Measurements from ENCODE around the gene LRRC4B. TPM values are rescaled to one million over a fixed set of nuclear protein-coding genes. Genes with fewer than 3 reads are reported as not detected.
A peak's percentile ranks its signal among the peaks of the same experiment; 100 is the strongest.

LRRC4B gene
- total RNA-seq, 1 experiment from 2014 or later, result 1.7 TPM

DNA sequence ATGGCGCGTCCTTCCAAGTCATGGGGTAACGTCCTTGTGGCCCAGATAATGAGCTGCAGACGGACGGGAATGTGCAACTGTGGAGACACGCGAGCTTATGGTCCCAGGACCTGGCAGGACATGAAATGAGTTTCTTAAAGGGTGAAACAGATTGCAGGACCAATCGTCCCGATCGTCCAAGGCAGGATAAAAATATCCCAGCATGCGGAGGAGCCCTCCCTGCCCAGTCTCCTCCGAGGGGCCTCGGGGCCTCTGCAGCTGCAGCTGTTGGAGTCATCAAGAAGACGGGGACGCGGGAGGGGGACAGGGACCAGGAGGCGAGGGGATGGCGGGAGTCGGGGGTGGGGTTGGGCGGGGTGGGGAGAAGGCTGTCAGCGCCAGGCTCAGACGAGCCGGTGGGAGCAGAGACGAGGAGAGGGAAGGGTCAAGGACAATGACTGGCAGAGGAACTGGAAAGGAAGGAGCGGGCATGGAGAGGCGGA lies 77.2 kb downstream of the LRRC4B start:
- Histone ChIP-seq H3K4me3 (no peak overlapping the region), H3K36me3 (no peaks in the 10 kb centered on the region), H3K9me3 (peaks cover 7% of the 10 kb centered on the region), H3K27me3 (peaks cover 59% of the 10 kb centered on the region)
- no peak for DNase-seq

DNA sequence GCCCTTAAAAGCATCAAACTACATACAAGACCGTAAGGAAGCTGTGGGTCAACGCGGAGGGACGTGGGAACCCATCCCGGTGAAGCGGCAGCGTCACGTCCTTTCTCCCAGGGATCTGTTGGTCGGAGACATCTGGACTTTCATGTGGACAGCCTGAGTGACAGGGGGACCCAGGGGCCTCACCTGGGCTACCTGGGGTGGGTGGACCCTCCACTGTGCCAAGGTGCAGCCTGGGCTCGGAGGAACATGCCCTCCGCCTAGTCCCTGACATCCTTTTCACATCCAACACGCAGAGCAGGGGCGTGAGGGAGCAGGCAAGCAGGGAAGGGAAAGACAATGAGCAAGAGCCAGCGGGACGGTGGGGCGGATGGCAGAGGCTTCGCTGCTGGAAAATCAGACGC lies 77.8 kb downstream of the LRRC4B start:
- Histone ChIP-seq H3K4me3 (no peak overlapping the region), H3K27me3 (peaks cover 57% of the 10 kb centered on the region)

DNA sequence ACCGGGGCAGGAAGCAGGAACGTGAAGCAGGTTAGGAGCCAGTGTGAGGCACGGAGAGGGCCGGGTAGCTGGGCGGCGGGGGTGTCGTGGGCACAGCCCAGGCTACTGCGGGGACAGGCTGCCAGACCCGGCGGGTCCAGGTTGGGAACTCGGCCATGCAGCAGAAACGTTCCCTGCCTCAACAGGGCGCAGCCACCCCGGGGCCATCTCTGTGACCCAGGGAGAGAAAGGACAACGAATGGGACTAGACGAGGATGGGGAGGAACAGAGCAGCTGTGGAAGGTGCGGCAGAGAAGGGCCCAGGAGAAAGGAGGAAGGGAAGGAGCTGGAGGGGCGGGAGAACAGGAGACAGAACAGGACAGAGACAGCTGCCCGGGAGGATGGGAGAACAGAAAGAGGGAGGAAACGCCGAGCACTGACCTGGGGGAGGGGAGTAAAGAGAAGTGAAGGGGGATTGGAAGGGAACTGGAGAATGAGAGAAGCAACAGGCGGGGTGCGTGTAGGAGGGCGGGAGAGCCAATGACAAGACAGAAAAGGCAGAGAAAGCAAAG lies 78.7 kb downstream of the LRRC4B start:
- Histone ChIP-seq H3K9me3 (peaks cover 12% of the 10 kb centered on the region), H3K4me3 (no peak overlapping the region), H3K36me3 (no peaks in the 10 kb centered on the region), H3K27me3 (peaks cover 51% of the 10 kb centered on the region)
- DNase-seq, result no peak

More for the DNA sequence above, 77.8 kb downstream of the LRRC4B start:
- H3K36me3 ChIP-seq, result no peaks in the 10 kb centered on the region
- H3K9me3 ChIP-seq, result peaks cover 12% of the 10 kb centered on the region
- no peak for DNase-seq

DNA sequence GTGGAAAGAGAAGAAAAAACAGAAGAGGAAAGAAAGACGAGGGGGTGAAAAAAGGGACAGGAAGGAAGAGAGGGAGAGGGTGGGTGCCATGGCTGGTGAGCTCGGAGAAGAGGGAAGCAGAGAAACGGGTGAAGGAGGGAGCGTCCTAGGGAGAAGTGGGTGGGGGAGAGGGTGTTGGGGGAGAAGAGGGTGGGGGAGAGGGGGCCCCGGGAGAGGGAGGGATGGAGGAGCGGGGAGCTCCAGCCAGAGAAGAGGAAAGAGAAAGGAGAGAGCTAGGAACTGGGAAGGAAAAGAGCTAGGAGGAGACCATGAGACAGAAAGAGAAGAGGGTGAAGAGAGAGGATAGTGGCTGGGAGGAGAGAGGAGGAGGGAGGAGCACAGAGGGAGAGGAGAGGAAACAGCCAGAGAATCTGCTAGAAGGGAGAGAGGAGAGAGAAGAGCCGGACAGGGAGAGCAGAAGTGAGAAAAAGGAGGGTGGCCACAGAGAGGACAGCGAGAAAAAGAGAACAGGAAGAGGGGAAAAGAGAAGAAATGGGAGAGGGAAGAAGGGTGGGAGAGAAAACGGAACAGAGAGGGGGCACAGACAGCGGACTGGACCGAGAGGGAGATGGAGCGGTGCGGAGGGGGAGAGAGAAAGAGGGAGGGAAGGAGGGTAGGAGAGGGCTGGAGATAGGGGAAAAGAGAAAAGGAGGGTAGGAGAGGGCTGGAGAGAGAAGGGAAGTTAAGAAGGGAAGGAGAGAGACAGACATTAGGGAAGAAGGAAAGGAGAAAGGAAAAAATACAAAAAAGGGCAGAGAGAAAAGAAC lies 79.6 kb downstream of the LRRC4B start:
- peaks cover 12% of the 10 kb centered on the region for H3K9me3 ChIP-seq
- H3K27me3 ChIP-seq, result peaks cover 44% of the 10 kb centered on the region
- no peaks in the 10 kb centered on the region for H3K36me3 ChIP-seq

DNA sequence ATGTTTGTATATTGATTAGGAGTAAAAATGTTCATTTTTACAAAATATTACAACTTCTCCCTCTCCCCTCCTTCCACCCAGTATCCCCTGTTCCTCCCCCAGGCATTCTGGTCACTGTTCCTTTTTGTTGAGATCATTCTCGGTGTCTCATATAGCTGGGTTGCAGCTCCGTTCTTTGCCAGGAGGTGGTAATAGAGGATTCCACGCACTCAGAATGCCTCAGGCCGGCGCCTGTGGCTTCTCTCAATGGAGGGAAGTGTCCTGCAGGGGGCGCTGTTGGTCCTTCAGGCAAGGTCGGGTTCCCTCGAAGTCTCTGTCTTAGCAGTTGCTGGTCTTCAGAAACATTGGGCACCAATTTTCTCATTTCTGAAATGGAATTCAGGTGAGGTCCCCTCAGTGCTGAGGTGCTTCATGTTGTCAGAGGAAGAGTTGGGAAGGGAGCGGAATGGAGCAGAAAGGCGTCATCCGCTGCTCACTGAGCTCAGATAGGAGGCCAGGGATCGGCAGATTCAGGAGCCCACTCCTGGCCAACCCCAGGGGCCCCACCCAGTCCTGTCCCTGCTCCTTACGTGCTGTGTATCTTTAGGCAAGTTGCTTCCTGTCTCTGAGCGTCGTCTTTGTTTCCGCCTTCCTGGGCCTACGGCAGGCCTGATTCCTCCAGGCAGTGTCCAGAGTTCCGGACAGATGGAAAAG lies 81.3 kb downstream of the LRRC4B start:
- Histone ChIP-seq H3K9me3 (peaks cover 12% of the 10 kb centered on the region), H3K27me3 (peaks cover 36% of the 10 kb centered on the region), H3K4me3 (no peak overlapping the region), H3K36me3 (no peaks in the 10 kb centered on the region)
- DNase-seq, result peak; percentile 36

More for the DNA sequence above, 79.6 kb downstream of the LRRC4B start:
- no peak overlapping the region for H3K4me3 ChIP-seq
- no peak for DNase-seq

DNA sequence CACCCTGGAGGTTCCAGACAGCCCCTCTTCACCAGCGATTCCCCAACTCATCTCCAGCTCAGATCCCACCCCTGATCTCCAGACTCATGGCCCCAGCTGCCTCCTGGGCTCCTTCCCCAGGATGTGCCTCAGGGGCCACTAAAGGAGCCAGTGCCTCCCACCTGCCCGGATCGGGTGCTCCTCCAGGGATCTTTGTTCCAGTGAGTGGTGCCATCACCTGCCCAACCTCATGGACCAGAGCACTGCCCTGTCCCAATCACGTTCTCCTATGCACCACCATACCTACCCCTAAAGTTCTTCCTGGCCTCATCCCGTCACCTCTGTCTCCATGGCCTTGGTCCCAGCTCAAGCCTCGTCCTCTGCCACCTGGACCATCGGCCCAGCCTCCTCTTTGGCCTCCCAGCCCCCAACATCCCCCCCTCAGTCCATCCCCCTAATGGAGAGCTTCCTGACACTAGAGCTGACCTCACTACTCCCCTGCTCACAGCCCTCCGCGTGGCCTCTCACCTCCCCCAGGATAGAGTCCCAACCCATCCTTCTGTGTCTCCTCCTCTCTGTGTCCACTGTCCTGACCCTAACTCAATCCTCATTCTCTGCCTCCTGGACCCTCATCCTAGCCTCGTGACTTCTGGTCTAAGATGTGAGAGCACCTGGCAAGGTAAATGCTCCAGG lies 82.8 kb downstream of the LRRC4B start:
- DNase-seq, result no peak

DNA sequence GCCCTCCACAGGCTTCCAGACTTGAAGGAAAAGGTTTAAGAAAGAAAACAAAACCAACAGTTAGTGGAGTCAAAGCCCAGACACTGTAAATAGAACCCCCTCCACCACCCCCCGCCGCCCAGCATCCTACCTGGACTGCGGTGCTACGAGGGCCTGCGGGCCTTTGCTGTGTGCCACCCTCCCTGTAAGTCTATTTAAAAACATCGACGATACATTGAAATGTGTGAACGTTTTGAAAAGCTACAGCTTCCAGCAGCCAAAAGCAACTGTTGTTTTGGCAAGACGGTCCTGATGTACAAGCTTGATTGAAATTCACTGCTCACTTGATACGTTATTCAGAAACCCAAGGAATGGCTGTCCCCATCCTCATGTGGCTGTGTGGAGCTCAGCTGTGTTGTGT lies 85.3 kb downstream of the LRRC4B start:
- peaks cover 6% of the 10 kb centered on the region; the same call in 1 of the 2 replicates for H3K27me3 ChIP-seq
- peaks cover 12% of the 10 kb centered on the region for H3K9me3 ChIP-seq
- peaks cover 6% of the 10 kb centered on the region; the same call in 1 of the 2 replicates for H3K36me3 ChIP-seq
- H3K4me3 ChIP-seq, result no peak overlapping the region
- DNase-seq, result no peak

More for the DNA sequence above, 82.8 kb downstream of the LRRC4B start:
- no peak overlapping the region for H3K4me3 ChIP-seq
- peaks cover 12% of the 10 kb centered on the region for H3K9me3 ChIP-seq
- peaks cover 20% of the 10 kb centered on the region for H3K27me3 ChIP-seq
- no peaks in the 10 kb centered on the region for H3K36me3 ChIP-seq

DNA sequence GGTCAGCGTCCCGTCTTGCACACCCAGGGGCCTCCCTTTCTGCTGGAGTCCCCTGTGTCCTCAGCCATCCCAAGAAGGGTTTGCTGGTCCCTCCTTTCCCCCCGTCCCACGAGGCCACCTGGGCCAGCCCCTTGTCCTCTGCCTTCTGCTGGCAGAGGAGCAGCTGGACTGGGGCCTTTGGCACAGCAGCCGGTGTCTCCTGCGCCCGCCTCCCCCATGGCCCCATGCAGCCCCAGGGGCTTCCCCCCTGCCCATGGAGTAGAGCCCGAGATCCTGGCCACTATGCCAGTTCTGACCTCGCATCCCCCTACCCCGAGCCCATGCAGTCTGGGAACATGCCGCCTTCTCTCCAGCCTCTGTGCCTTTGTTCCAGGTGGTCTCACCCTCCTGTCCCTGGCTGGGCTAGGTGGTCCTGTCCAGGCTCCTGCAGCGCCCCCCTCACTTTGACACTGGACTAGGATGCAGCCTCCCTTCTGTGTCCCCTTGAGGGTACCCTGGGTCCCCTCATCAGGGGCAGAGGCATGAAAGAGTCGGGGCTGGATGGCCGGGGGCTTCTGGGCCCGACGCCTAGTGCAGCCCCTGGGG lies 85.9 kb downstream of the LRRC4B start:
- peaks cover 1% of the 10 kb centered on the region; the same call in 1 of the 2 replicates for H3K27me3 ChIP-seq
- no peak for DNase-seq
- peaks cover 12% of the 10 kb centered on the region for H3K9me3 ChIP-seq
- no peak overlapping the region for H3K4me3 ChIP-seq
- H3K36me3 ChIP-seq, result peaks cover 6% of the 10 kb centered on the region; the same call in 1 of the 2 replicates

DNA sequence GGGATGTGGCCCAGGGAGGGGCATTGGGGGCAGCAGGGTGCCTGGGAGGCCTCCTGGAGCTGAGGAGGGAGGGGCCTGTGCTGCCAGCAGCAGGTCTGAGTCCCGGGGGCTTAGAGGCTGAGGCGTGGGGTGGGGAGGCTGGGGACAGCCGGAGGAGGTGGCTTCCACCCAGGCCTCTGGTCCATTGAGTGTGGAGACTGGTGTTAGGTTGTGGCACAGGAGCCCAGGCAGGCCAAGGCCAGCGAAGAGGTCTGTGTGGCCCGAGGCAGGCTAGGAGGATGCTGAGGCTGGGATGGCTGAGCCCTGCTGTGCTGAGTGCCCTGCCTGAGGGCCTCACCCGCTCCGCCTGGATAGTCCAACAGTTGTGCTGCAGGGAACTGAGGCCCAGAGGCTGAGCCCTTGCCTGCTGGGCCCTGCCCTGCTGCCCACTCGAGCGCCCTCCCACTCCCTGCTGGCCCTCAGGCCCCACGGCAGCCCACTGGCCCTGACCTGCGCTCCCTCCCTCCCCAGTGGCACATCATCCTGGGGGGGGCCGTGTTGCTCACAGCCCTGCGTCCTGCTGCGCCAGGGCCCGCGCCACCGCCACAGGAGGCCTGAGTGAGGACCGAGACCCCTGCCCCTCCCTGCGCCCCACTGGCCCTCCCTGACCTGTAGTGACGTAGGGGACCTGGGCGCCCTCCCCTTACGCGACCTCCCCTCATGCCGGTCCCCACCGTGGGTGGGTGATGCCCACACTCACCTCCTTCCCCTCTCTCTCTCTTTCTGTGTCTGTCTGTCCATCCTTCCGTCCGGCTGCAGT lies 86.7 kb downstream of the LRRC4B start:
- H3K36me3 ChIP-seq, result peaks cover 6% of the 10 kb centered on the region; the same call in 1 of the 2 replicates
- no peak overlapping the region for H3K4me3 ChIP-seq
- H3K9me3 ChIP-seq, result peaks cover 9% of the 10 kb centered on the region
- H3K27me3 ChIP-seq, result no peaks in the 10 kb centered on the region
- no peak for DNase-seq

DNA sequence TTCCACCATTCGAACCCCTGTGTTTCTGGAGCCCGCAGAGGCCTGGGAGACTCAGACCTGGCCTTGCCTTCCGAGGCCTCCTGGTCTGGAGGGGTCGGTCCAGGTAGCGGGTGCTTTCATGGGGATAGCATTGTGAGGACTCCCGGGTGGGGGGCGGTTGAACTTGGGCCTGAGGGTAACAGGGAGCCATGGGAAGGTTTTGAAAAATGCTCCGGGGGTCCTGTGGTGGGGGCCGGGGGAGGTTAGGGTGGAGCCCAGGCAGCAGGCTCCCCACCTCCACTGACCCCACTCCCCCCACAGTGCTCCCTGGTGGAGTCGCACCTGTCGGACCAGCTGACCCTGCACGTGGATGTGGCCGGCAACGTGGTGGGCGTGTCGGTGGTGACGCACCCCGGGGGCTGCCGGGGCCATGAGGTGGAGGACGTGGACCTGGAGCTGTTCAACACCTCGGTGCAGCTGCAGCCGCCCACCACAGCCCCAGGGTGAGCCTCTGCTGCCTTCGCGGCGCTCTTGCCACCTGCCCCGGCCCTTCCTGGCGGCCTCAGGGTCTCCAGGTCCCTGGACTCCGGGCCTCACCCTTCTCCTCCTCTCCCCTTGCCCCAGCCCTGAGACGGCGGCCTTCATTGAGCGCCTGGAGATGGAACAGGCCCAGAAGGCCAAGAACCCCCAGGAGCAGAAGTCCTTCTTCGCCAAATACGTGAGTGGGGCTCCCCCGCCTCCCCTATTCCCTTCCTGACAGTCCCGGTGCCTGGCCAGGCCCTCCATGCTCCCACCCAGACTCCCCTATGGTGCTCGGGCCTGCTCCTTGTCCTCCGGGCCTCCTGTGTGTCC lies 87.7 kb downstream of the LRRC4B start:
- no peaks in the 10 kb centered on the region for H3K9me3 ChIP-seq
- H3K27me3 ChIP-seq, result no peaks in the 10 kb centered on the region; the same call in 1 of the 2 replicates
- H3K36me3 ChIP-seq, result peaks cover 6% of the 10 kb centered on the region; the same call in 1 of the 2 replicates
- no peak overlapping the region for H3K4me3 ChIP-seq
- no peak for DNase-seq

DNA sequence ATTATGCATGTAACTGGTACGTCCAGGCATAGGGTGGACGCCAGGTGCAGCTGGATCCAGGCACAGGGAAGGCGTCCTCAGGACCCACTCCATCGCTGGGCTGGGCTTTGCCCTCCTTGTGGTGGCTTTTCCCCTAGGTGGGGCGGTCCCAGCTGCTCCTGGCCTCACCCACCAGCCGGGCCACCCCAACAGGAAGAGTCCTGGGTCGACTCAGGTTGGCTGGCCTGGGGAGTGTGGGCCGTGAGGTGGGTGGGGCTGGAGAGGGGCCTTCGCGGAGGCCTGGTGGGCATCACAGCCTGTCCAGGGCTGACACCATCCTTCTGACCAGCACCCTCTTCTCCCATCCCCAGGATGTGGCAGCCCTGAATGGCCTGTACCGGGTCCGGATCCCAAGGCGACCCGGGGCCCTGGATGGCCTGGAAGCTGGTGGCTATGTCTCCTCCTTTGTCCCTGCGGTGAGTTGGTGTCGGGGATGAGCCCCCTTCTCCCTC lies 88.4 kb downstream of the LRRC4B start:
- Histone ChIP-seq H3K36me3 (peaks cover 6% of the 10 kb centered on the region; the same call in 1 of the 2 replicates), H3K27me3 (no peaks in the 10 kb centered on the region; the same call in 1 of the 2 replicates), H3K4me3 (no peak overlapping the region), H3K9me3 (no peaks in the 10 kb centered on the region)
- no peak for DNase-seq

DNA sequence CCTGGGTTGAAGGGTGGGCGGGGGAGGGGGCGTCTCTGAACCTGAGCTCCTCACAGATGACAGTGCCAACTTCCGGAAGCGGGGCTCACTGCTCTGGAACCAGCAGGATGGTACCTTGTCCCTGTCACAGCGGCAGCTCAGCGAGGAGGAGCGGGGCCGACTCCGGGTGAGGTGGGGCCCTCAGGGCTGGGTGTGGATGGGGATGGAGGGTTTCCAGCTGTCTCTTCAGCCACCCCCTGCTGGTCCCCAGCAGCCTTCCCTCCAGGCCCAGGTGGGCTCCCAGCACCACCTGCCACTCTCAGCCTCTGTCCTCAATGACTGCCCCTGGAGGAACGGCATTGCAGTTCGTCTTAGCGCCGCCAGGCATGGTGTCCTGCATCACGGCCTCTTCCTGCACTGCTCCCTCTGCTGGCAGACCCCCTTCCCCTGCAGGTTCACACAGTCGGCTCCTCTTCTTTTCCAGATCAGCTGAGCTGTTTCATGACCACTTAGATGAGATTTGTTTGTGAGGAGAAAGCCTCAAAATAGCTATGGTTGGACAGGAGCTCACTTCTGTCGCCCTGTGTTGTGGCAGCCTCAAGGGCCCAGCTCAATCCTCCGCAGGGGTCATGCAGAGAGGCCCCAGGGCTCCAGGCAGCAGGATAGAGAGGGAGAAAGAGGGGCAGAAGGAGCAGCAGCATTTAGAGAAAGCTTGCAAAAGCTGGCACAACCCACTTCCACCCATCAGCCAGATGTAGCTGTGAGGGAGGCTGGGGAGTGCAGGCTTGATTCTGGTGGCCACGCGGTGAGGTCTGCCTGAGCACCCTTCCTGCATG lies 89.1 kb downstream of the LRRC4B start:
- DNase-seq, result peak; percentile 30
- H3K9me3 ChIP-seq, result no peaks in the 10 kb centered on the region
- H3K27me3 ChIP-seq, result no peaks in the 10 kb centered on the region; the same call in 1 of the 2 replicates
- H3K4me3 ChIP-seq, result no peak overlapping the region
- H3K36me3 ChIP-seq, result peaks cover 6% of the 10 kb centered on the region; the same call in 1 of the 2 replicates

DNA sequence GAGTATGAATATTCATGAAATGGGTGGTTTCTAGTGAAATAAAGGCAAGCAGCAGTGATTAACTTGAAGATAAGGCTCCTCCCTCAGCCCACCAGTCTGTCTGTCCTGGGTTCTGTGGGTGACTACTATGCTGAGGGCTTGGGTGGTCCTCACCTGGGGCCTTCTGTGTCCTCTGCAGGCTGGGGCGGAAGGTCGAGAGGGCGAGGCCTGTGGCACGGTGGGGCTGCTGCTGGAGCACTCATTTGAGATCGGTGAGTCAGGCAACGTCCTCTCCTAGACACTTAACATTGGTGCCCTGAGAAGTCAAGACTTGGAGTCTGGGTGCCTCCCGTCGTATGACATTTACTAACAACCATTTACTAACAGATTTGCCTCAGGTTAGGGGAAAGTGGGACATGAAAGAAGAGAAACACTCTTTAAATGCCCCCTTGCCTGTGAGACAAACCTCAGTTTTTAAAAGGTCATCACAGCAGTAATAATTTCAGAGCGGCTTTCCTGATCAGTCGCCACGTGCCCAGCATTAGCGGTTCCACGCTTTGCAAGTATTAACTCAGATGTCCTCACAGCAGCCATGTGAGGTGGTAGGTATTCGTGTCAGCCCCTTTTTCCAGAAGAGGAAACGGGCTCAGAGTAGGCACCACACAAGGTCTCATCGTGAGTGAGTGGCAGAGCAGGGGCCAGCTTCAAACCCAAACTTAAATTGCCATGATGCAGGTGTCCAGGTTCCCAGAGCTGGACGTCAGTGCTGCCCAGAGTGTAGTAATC lies 90.3 kb downstream of the LRRC4B start:
- no peak for DNase-seq
- H3K27me3 ChIP-seq, result peaks cover 4% of the 10 kb centered on the region; the same call in 1 of the 2 replicates
- H3K9me3 ChIP-seq, result no peaks in the 10 kb centered on the region
- peaks cover 6% of the 10 kb centered on the region; the same call in 1 of the 2 replicates for H3K36me3 ChIP-seq
- peak overlapping the region; percentile 78 for H3K4me3 ChIP-seq

Measured in MG63 (cell line).